OCI-LY7 (cell line): ENCODE measurements around the gene HDAC10. TPM values are rescaled to one million over a fixed set of nuclear protein-coding genes. Genes with fewer than 3 reads are reported as not detected.

Experiments used
- BruUV-seq: library from RNA; stranded (reverse); fragments of 400-500 nt; replicated peaks from 2 replicates; lab custom pipeline; 2021; lab: Mats Ljungman, UMichigan
- CTCF ChIA-PET: fragments of 300-600 bp; sonication (Branson Sonifier 250); formaldehyde crosslinking; loops from one replicate; lab custom pipeline; 2022; ENCODE audit warnings: antibody characterized with exemption; ENCODE audit not compliant: unreplicated experiment; lab: Charles Lee
- POLR2A ChIA-PET: fragments of 300-600 bp; sonication (Branson Sonifier 250); formaldehyde crosslinking; loops from one replicate; lab custom pipeline; 2022; ENCODE audit warnings: antibody characterized with exemption; lab: Charles Lee
- DNase-seq: peaks from one replicate; pipeline ENCODE4 v3.0.0-alpha.2; 2015; ENCODE audit warnings: low spot score
- H2AFZ ChIP-seq: fragments of 200-600 bp; sonication (generic), shearing (Covaris generic); 2 replicates; pipeline ENCODE4 v1.6.1; 2014; ENCODE audit warnings: mild to moderate bottlenecking, antibody characterized with exemption, low read length, moderate library complexity
- H3K27ac ChIP-seq: fragments of 200-600 bp; sonication (generic); 2 replicates; pipeline ENCODE4 v1.5.1; 2014; ENCODE audit warnings: mixed run types, low read depth, mild to moderate bottlenecking, moderate library complexity, low read length, inconsistent platforms; ENCODE audit not compliant: poor library complexity, severe bottlenecking
- H3K36me3 ChIP-seq: fragments of 200-600 bp; sonication (generic); 2 replicates; pipeline ENCODE4 v1.6.1; 2014; ENCODE audit warnings: mild to moderate bottlenecking, antibody characterized with exemption, low read length, moderate library complexity, mixed read lengths; ENCODE audit not compliant: insufficient read depth
- H3K4me1 ChIP-seq: fragments of 200-600 bp; sonication (generic); 2 replicates; pipeline ENCODE4 v1.5.1; 2014; ENCODE audit warnings: mild to moderate bottlenecking, low read length; ENCODE audit not compliant: insufficient read depth, poor library complexity, severe bottlenecking
- H3K4me2 ChIP-seq: fragments of 200-600 bp; sonication (generic); 2 replicates; pipeline ENCODE4 v1.6.1; 2014; ENCODE audit warnings: mild to moderate bottlenecking, low read length
- H3K4me3 ChIP-seq: fragments of 200-600 bp; sonication (generic); 2 replicates; pipeline ENCODE4 v1.5.1; 2014; ENCODE audit warnings: mild to moderate bottlenecking, low read depth, low read length; ENCODE audit not compliant: poor library complexity, severe bottlenecking
- H3K79me2 ChIP-seq: fragments of 200-600 bp; sonication (generic); 2 replicates; pipeline ENCODE4 v1.6.1; 2016; ENCODE audit warnings: low read depth, mild to moderate bottlenecking, low read length, moderate library complexity, mixed read lengths; ENCODE audit not compliant: insufficient read depth
- H3K9me2 ChIP-seq: fragments of 200-600 bp; sonication (generic); 2 replicates; pipeline ENCODE4 v1.6.1; 2016; ENCODE audit warnings: mild to moderate bottlenecking, low read length, mixed read lengths; ENCODE audit not compliant: insufficient read depth
- H3K9me3 ChIP-seq: fragments of 200-600 bp; sonication (generic); 2 replicates; pipeline ENCODE4 v1.6.1; 2014; ENCODE audit warnings: mild to moderate bottlenecking, mixed run types, low read length, mixed read lengths
- H4K20me1 ChIP-seq: fragments of 200-600 bp; sonication (generic); 2 replicates; pipeline ENCODE4 v1.6.1; 2014; ENCODE audit warnings: mild to moderate bottlenecking, antibody characterized with exemption, low read length, moderate library complexity, mixed read lengths; ENCODE audit not compliant: insufficient read depth
- EZH2phosphoT487 ChIP-seq: fragments of 200-600 bp; sonication (generic); IDR thresholded peaks from 2 replicates; pipeline ENCODE4 v1.6.1; 2018; ENCODE audit warnings: low read depth, borderline replicate concordance, mild to moderate bottlenecking, mixed run types, antibody characterized with exemption, low read length, moderate library complexity, mixed read lengths
- intact Hi-C: fragments of 100-400 bp; cut with micrococcal nuclease; formaldehyde crosslinking; loops from one replicate; pipeline ENCODE4 v1.10.0; 2022; ENCODE audit not compliant: unreplicated experiment
- total RNA-seq, 2 experiments: library from RNA; depleted of rRNA in 1 of 2; stranded (reverse); fragments of >200 nt in 1 of 2; shearing (Covaris generic) in 1 of 2; gene quantifications; 2 replicates each; pipeline ENCODE4 v1.2.3, GENCODE V29; 2014 to 2022
- TF ChIP-seq, protein P1 (sequence below): fragments of 200-600 bp; sonication (generic); conservative IDR thresholded peaks from 2 replicates; pipeline ENCODE4 v1.5.1; 2014; ENCODE audit warnings: mild to moderate bottlenecking, antibody characterized with exemption, low read length, moderate library complexity, mixed read lengths

Gene HDAC10
- total RNA-seq, 2 experiments from 2014 or later: 49.4 to 74.9 TPM

DNA sequence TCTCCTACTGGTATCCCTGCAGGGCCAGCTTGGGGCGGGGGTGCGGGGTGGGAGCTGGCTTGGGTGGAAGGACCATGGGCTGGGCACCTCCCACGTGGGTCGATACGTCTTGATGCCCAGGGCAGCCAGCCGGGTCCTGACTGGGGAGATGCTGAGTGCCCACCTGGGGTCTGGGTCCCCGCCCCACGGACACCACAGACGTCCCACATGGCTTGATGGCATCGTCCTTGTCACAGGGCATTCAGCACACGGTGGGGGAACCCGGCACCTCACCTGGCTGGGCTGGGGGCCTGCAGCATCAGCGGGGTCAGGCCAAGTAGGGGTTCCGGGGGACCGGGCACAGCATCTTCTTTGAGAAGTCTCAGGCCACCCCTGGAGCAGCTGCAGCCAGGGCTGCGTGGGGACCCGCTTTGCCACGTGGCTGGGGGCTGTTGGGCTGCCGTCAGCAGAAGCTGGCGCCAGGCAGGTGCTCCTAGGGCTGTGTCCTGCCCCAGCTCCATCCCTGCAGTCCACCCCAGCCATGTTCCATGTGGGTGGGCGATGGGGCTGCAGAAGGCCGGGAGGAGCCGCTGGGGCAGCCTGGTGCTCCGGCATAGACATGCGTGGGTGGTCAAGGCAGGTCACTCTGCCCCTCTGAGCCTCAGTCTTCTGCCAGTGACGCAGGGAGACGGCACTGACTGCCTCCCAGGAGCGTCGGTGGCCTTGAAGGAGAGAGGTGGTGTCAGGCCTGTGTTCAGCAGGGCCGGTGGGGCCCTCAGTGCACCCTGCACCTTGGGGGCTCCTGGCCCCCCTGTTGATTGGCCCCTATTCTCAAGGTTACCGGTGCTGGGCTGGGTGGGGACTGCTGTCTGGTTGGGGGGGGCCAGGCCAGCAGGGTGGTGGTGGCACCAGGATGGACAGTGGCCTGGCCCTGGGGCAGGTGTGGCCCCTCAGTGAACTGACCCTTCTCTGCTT, 41.8 kb downstream of the HDAC10 start:
- ChIA-PET CTCF (no interaction called here), POLR2A (no interaction called here)
- no peaks in the 10 kb centered on the region for H4K20me1 ChIP-seq
- H3K4me3 ChIP-seq: no peak overlapping the region
- no TSS peak for BruUV-seq
- TF ChIP-seq, protein P1, sequence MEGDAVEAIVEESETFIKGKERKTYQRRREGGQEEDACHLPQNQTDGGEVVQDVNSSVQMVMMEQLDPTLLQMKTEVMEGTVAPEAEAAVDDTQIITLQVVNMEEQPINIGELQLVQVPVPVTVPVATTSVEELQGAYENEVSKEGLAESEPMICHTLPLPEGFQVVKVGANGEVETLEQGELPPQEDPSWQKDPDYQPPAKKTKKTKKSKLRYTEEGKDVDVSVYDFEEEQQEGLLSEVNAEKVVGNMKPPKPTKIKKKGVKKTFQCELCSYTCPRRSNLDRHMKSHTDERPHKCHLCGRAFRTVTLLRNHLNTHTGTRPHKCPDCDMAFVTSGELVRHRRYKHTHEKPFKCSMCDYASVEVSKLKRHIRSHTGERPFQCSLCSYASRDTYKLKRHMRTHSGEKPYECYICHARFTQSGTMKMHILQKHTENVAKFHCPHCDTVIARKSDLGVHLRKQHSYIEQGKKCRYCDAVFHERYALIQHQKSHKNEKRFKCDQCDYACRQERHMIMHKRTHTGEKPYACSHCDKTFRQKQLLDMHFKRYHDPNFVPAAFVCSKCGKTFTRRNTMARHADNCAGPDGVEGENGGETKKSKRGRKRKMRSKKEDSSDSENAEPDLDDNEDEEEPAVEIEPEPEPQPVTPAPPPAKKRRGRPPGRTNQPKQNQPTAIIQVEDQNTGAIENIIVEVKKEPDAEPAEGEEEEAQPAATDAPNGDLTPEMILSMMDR: no peak
- TF ChIP-seq EZH2phosphoT487: no peak
- DNase-seq: no peak
- 0 out of 2 replicates have a peak, but pooled peaks cover 6% of the 10 kb centered on the region for H3K79me2 ChIP-seq
- no peaks in the 10 kb centered on the region for H3K9me3 ChIP-seq
- H3K4me1 ChIP-seq: peaks cover 14% of the 10 kb centered on the region
- H3K27ac ChIP-seq: no peak overlapping the region
- H2AFZ ChIP-seq: no peak overlapping the region
- H3K4me2 ChIP-seq: no peak overlapping the region
- H3K36me3 ChIP-seq: peaks cover 83% of the 10 kb centered on the region
- no peaks in the 10 kb centered on the region for H3K9me2 ChIP-seq
- intact Hi-C loops: loop anchor here (1.0 kb wide), 1 partner anchor 60 kb away; no protein-coding TSS in a partner anchor

DNA sequence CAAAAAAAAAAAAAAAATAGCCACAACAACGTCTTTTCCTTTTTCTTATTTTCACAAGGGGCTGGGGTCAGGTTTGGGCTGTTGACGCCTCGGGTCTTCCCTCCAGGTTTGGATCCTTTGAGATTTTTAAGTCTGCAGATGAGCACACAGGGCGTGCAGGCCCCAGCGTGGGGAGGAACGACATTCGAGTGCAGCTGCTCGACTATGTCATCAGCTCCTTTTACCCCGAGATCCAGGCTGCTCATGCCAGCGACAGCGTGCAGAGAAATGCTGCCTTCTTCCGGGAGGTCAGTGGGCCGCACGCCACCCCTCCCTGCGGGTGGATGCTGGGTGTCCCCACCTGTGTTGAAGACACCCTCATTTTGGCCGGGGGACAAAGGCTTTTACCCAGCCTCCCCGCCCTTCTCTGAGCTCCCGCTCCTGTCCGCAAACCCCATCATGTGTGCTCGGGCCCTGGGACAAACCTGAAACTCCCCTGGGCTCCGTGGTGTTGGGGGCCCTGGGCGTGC, 42.6 kb downstream of the HDAC10 start:
- Histone ChIP-seq H3K36me3 (peaks cover 81% of the 10 kb centered on the region), H2AFZ (no peak overlapping the region), H3K4me2 (no peak overlapping the region), H3K27ac (no peak overlapping the region), H4K20me1 (no peaks in the 10 kb centered on the region), H3K9me2 (no peaks in the 10 kb centered on the region), H3K4me3 (no peak overlapping the region), H3K9me3 (peaks cover 2% of the 10 kb centered on the region; the same call in 1 of the 2 replicates), H3K4me1 (peaks cover 14% of the 10 kb centered on the region), H3K79me2 (peaks cover 11% of the 10 kb centered on the region; the same call in 1 of the 2 replicates)
- no peak for TF ChIP-seq EZH2phosphoT487
- TF ChIP-seq, protein P1: no peak
- ChIA-PET CTCF (no interaction called here), POLR2A (no interaction called here)
- intact Hi-C loops: no loop called here
- no TSS peak for BruUV-seq
- no peak for DNase-seq
